GM12878 (cell line): Measurements from ENCODE around the gene F13B. TPM values are rescaled to one million over a fixed set of nuclear protein-coding genes. Genes with fewer than 3 reads are reported as not detected.

Experiments
- ATAC-seq: fragments of 200-7000 bp; cut with Tn5 transposase; 3 replicates; pipeline ENCODE4 v1.9.1; 2020; ENCODE audit warnings: mild to moderate bottlenecking, moderate library complexity
- BruUV-seq: library from RNA; stranded (reverse); fragments of 400-500 nt; replicated peaks from 2 replicates; lab custom pipeline; 2021; lab: Mats Ljungman, UMichigan
- CTCF ChIA-PET: fragments of 300-600 bp; sonication (Branson Sonifier 250); formaldehyde crosslinking; extraction: SDS; loops from one replicate; lab custom pipeline; 2021; ENCODE audit warnings: inconsistent platforms; lab: Yijun Ruan, JAX
- POLR2A ChIA-PET: fragments of 350-600 bp; formaldehyde crosslinking; extraction: SDS; loops from one replicate; lab custom pipeline; 2021; ENCODE audit warnings: inconsistent platforms; lab: Charles Lee
- RAD21 ChIA-PET: fragments of 300-600 bp; sonication (Branson Sonifier 250); formaldehyde crosslinking; loops from one replicate; lab custom pipeline; 2023; ENCODE audit warnings: antibody characterized with exemption; ENCODE audit not compliant: unreplicated experiment; lab: Charles Lee
- SMC1A ChIA-PET: fragments of 300-600 bp; sonication (Branson Sonifier 250); formaldehyde crosslinking; loops from one replicate; lab custom pipeline; 2023; ENCODE audit not compliant: unreplicated experiment, uncharacterized antibody; lab: Charles Lee
- DNase-seq: peaks from one replicate; pipeline ENCODE4 v3.0.0-alpha.2; 2011; ENCODE audit warnings: low read depth, low spot score
- FAIRE-seq: peaks from 3 replicates; lab custom pipeline; 2011; peaks lifted over from hg19 to GRCh38; lab: Jason Lieb, UNC
- H2AFZ ChIP-seq: 2 replicates; pipeline ENCODE4 v1.6.0; 2011; ENCODE audit warnings: low read depth, low read length, control low read depth; ENCODE audit not compliant: control insufficient read depth
- H3K27ac ChIP-seq: 2 replicates; pipeline ENCODE4 v1.5.1; 2011; ENCODE audit warnings: control low read depth; ENCODE audit not compliant: control insufficient read depth, insufficient read depth
- H3K27me3 ChIP-seq, 2 experiments: replicated peaks in 1 of 2; 2 replicates each; pipeline versions ENCODE4 v1.6.0 to v1.6.1; 2011; ENCODE audit warnings: low read length in 1 of 2; ENCODE audit not compliant: control insufficient read depth in 2 of 2, insufficient read depth in 2 of 2
- H3K36me3 ChIP-seq, 2 experiments: 2 replicates each; pipeline ENCODE4 v1.5.1; 2011; ENCODE audit warnings: low read length in 1 of 2; ENCODE audit not compliant: control insufficient read depth in 2 of 2, insufficient read depth in 2 of 2
- H3K4me1 ChIP-seq: 2 replicates; pipeline ENCODE4 v1.6.1; 2011; ENCODE audit warnings: mild to moderate bottlenecking, low read length, moderate library complexity, mixed read lengths; ENCODE audit not compliant: control insufficient read depth, insufficient read depth
- H3K4me2 ChIP-seq: 2 replicates; pipeline ENCODE4 v1.6.0; 2011; ENCODE audit warnings: control low read depth; ENCODE audit not compliant: control insufficient read depth, insufficient read depth
- H3K4me3 ChIP-seq: fragments of 200-600 bp; sonication (generic); 2 replicates; pipeline ENCODE4 v1.5.1; 2016
- H3K79me2 ChIP-seq: 2 replicates; pipeline ENCODE4 v1.6.0; 2011; ENCODE audit warnings: low read length; ENCODE audit not compliant: control insufficient read depth, insufficient read depth
- H3K9ac ChIP-seq: 2 replicates; pipeline ENCODE4 v1.8.0; 2011; ENCODE audit warnings: low read length, control low read depth, mixed read lengths; ENCODE audit not compliant: control insufficient read depth, insufficient read depth
- H3K9me3 ChIP-seq: replicated peaks from 3 replicates; pipeline ENCODE4 v1.5.1; 2011; ENCODE audit warnings: mild to moderate bottlenecking, low read length; ENCODE audit not compliant: control insufficient read depth, insufficient read depth
- H4K20me1 ChIP-seq: 2 replicates; pipeline ENCODE4 v1.6.0; 2011; ENCODE audit not compliant: control insufficient read depth, insufficient read depth
- ELK1 ChIP-seq: IDR thresholded peaks from 2 replicates; pipeline ENCODE4 v1.6.1; 2012; ENCODE audit warnings: low read depth, low read length, improper control_type of control experiment
- FOXK2 ChIP-seq: fragments of 450-650 bp; IDR thresholded peaks from 2 replicates; pipeline ENCODE4 v1.6.1; 2017; ENCODE audit warnings: mild to moderate bottlenecking, moderate library complexity
- GATAD2B ChIP-seq: fragments of 450-650 bp; conservative IDR thresholded peaks from 2 replicates; pipeline ENCODE4 v1.6.1; 2017; ENCODE audit warnings: low read depth, mild to moderate bottlenecking, moderate library complexity
- MYC ChIP-seq: IDR thresholded peaks from 2 replicates; pipeline ENCODE4 v1.6.1; 2011; ENCODE audit warnings: mild to moderate bottlenecking, low read length, moderate library complexity, inconsistent platforms; ENCODE audit not compliant: insufficient read depth, insufficient replicate concordance, insufficient read length, severe bottlenecking
- NR2C2 ChIP-seq: IDR thresholded peaks from 2 replicates; pipeline ENCODE4 v1.6.1; 2011; ENCODE audit warnings: borderline replicate concordance, low read depth; ENCODE audit not compliant: control insufficient read depth, insufficient read length
- SIX5 ChIP-seq: IDR thresholded peaks from 2 replicates; pipeline ENCODE4 v1.6.1; 2011; ENCODE audit warnings: mild to moderate bottlenecking, low read depth, low read length, moderate library complexity; ENCODE audit not compliant: severe bottlenecking
- SMAD5 ChIP-seq: IDR thresholded peaks from 2 replicates; pipeline ENCODE4 v1.6.1; 2016; ENCODE audit warnings: antibody characterized with exemption, low read depth
- SMC3 ChIP-seq: IDR thresholded peaks from 2 replicates; pipeline ENCODE4 v1.6.1; 2011; ENCODE audit warnings: low read length, improper control_type of control experiment, borderline replicate concordance
- ZNF592 ChIP-seq: fragments of 450-650 bp; IDR thresholded peaks from 2 replicates; pipeline ENCODE4 v1.6.1; 2017; ENCODE audit warnings: mild to moderate bottlenecking, moderate library complexity
- WGBS: methylation state at CpG from one replicate; pipeline ENCODE4 v1.1.6; 2016; ENCODE audit warnings: low lambda C conversion rate; ENCODE audit not compliant: insufficient replicate concordance, insufficient coverage; ENCODE audit errors: missing lambda C conversion rate; 5-methylcytosine and 5-hydroxymethylcytosine counted together
- in situ Hi-C: fragments of 300-500 bp; cut with MboI; formaldehyde crosslinking; loops from 9 replicates; pipeline ENCODE4 v1.14.3; 2018; ENCODE audit warnings: mixed read lengths
- intact Hi-C: fragments of 100-400 bp; cut with micrococcal nuclease; formaldehyde crosslinking; loops from one replicate; pipeline ENCODE4 v1.14.2; 2022; ENCODE audit not compliant: unreplicated experiment
- polyA plus RNA-seq, 11 experiments: library from polyadenylated mRNA; depleted of rRNA in 4 of 11; unstranded in 6 of 11; stranded (reverse) in 5 of 11; fragments of >200 nt; fragmentation: Nextera tagmentation in 4 of 11; fragmentation: Illumina TruSeq in 1 of 11; extraction: Ambion mirVana in 4 of 11; extraction: Trizol in 1 of 11; gene quantifications; 1 replicate in 1 of 11; 2 replicates in 10 of 11; pipeline versions ENCODE4 v1.2.1 to v1.2.3, GENCODE V29; 2011 to 2016; ENCODE audit warnings: inconsistent platforms in 2 of 11, missing spikeins in 2 of 11, low read depth in 1 of 11
- total RNA-seq, 4 experiments: library from RNA; depleted of rRNA in 3 of 4; stranded (reverse); fragments of >200 nt in 3 of 4; fragmentation: Illumina TruSeq in 1 of 4; extraction: Trizol in 1 of 4; gene quantifications; 2 replicates each; pipeline versions ENCODE4 v1.2.1 to v1.2.3, GENCODE V29; 2013 to 2021

Gene F13B
- total and polyA plus RNA-seq, 10 of the 15 experiments (the other 5 are each of a cell fraction or from before 2014, with no cell fraction given): 0.06 TPM; not detected in 9

GRCh38 chr1:197103300-197103699 is 36.2 kb upstream of the F13B start:
- Histone ChIP-seq H3K4me3 (no peak overlapping the region), H3K36me3 (peaks cover 1 to 9% of the 10 kb centered on the region in 2 experiments; a peak in 1 of 4 replicates), H3K9me3 (no peaks in the 10 kb centered on the region), H3K4me2 (no peak overlapping the region), H3K79me2 (no peaks in the 10 kb centered on the region), H3K27me3 (no peaks in the 10 kb centered on the region), H2AFZ (no peak overlapping the region), H3K9ac (no peak overlapping the region), H3K4me1 (no peaks in the 10 kb centered on the region), H3K27ac (no peak overlapping the region), H4K20me1 (no peaks in the 10 kb centered on the region)
- ChIA-PET SMC1A (interaction anchor here (3.1 kb wide), 1 partner anchor 11 kb away, joined by 12 read pairs; no protein-coding TSS in a partner anchor), RAD21 (no interaction called here), CTCF (interaction anchor here (0.6 to 1.7 kb wide), 6 partner anchors 10 to 391 kb away, joined by 3 to 5 read pairs (median 3); no protein-coding TSS in a partner anchor), POLR2A (no interaction called here)
- intact Hi-C loops (no loop called here), in situ Hi-C loops (no loop called here)
- BruUV-seq: no TSS peak
- TF ChIP-seq NR2C2 (no peak), ZNF592 (no peak), SMC3 (no peak), SMAD5 (no peak), MYC (no peak), ELK1 (no peak), GATAD2B (no peak), SIX5 (no peak), FOXK2 (no peak)
- DNase-seq (no peak), ATAC-seq (no peak), FAIRE-seq (no peak)
- WGBS: 93% methylated on average over 5 of the region's 5 CpGs
